Anterior cingulate cortex (tissue), 58 donors: ENCODE data around the gene TEPSIN.
A peak's percentile ranks its signal among the peaks of the same experiment; 100 is the strongest.

Experiments
- DNase-seq, 58 donors: peaks; one replicate each; lab custom pipeline; 2025; lab: John Stamatoyannopoulos, UW

Gene TEPSIN

DNA sequence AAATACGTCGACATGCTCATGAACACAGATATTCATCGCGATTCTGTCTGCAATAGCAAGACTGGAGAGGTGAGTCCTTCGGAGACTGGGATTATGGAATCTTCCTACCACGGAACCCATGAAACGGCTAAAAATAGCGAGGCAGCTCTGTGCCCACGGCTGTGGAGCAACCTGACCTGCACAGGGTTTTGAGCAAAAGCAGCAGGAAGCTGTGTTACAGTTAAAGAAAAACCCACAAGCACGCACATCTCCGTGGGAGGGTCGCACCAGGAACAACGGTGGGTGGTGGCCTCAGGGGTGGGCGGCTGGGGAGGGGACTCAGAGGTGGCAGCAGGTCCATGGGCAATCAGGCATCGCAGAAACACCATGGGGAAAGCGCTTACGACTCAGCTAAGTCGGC lies 31.4 kb upstream of the TEPSIN start:
- DNase-seq, result peak in 1 of 58 donors; percentile 19

DNA sequence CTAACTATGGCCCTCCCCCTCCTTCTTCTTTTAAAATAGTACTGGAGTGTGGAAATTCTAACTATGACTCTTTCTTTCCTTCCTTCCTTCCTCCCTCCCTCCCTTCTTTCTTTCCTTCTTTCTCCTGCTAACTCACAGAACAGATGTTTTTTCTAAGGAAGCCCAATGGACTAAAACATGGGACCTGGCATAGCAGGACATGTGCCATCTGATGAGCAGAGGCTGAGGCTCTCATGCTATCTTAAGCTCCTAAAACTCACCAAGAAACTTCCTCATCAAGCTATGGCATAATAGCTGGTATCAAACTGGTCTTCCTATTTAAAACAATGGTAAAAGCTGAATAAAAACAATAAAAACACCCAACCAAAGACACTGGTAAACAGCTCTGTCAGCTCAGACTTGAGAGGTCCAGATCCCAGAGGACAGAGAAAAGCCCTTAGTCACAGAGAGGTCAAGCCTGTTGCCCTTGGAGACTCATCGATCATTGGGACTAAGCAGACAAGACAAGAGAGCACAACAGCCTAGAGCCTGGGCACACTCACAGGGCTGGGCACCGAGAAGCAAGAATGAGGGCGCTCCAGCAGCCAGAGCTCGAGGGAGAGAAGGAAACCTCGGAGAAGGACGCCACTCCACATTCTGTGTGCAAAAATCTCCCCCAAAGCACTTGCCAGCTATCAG lies 28.7 kb upstream of the TEPSIN start:
- no peak for DNase-seq

DNA sequence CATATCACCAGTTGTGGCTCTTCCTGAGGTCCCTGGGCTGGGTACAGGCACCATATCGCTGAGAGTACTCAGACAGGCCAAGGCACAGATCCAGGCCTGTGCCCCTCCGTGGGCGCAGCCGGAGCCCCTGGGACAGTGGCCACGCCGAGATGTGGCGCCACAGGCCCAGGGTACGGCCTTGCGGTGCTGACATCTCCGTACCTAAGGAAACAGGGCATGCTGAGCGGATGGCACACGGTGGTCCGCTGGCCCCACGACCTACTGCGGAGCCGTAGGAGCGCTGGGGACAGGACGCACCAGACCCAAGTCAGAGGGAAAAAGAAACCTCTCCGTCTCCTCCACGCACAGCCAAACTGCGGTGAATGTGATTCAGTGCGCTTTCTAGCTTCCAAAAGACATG lies 26.7 kb upstream of the TEPSIN start:
- DNase-seq, result no peak

DNA sequence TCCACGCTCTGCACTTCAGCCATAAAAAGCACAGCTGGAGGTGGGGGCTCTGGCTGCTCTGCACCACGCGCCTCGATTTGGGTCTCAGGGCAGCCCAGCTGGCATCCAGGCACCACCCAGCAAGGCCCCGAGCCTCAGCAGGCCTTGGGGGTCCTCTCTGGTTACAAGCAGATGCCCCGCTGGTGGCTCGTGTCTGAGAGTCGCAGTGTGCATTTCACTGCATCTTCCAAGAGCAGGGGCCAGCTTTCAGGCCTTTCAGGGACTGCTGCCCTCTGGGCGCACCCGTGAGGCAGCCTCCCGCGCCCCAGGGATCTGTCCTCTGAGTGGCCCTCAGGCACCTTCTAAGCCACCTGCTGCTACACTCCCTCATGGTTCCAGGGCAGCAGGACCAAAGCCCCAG lies 25.8 kb upstream of the TEPSIN start:
- no peak for DNase-seq

DNA sequence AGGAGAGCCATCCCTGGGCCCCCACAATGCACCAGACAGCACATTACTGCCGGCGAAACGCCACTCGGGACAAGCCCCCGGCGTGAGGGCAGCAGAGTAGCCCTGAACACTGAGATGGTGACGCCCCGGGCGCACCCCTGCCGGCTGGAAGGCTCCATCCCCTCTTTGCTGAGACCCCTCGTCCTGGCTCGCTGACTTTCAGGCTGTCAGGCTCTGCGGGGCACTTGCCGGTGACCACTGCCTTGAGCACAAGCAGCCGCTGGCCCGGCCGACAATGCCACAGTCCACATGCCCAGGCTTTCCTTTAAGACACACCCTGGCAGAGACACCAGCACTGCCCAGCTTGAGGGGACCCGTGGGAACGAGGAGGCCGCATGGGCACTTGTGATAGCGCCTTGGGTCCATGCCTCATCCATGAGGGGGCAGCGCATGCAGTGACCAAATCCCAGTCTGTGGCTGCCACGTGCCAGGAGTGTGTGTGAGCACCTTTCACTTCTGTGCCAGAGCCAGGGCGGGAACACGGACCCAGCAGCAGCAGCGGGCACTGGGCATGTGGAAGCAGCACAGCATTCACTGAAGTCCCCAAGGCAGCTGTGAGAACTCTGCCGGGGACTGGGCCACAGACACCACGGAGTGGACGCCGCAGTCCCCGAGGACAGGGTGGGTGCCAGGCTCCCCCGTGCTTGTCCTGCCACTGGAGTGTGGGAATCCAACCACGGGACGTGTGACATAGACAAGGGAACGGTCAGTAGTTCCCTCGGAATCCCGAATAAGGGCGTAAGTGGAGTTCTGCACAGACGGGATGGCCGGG lies 24.7 kb upstream of the TEPSIN start:
- DNase-seq, result no peak

DNA sequence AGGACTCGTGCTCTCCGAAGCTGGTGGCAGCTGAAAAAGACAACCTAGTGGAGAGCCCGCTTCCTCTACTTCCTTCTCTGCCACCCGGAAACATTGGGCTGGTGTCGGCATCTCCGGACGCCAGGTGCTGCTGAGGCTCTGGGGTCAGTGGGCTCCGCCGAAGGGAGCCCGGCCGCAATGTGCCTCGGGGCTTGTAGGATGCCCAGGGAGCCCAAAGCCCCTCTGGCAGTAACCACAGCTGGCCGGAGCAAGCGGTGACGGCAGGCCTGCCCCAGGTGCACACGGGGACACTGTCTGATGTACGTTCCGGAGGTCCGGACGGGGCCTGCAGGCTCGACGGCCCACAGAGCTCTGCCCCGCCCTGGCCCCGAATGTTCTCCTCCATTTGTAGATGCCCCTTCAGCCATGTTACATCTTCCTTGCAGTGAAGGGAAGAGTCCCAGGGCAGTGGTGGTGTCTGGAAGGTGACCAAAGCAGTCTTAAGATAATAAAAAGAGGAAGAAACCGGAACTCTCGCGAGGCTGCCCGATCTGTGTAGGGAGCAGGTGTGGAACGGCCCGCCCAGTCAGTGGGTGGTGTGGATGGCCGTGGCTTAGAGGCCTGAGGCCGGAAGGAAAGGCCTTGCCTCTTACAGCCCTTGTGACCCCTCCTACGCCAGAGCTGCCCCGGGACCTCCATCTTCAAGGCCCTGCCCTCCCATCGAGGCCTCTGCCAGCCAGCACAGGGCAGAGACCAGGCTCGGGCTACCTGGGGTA lies 22.9 kb upstream of the TEPSIN start:
- no peak for DNase-seq

DNA sequence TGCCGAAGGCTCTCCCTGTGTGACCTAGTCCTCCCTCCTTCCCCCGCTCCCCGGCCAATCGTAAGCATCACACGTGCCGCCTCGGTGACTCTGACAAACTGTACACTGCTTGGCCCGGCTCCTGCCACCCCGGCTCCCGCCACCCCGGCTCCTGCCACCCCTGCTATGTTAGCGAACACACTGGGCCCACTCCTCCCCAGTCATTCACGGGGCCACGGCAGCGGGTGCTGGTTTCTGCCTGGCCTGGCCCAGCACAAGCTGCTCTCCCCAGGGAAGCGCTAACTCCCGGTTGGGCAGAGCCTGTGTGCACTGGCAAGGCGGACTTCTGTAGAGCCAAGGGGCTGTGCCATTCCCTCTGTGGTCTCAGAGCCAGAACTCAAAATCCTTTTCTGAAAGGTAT lies 22.2 kb upstream of the TEPSIN start:
- no peak for DNase-seq

DNA sequence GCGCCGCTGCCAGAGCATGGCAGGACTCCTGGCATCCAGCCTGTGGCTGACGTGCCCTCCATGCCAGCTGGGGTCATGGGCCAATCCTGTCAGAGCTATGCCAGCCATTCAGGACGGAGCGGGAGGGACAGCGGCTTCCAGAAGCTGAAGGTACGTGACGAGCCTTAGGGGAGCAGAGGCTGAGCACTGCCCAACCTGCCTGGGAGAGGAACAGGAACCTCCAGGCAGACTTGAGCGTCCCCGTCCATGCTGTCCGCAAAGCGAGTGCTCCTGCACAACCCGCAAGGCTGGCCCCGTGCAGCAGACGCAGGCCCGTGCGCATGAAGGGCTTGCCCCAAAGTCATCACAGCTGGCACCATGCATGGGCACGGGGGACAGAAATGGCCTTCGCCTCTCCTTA lies 21.8 kb upstream of the TEPSIN start:
- DNase-seq, result no peak

DNA sequence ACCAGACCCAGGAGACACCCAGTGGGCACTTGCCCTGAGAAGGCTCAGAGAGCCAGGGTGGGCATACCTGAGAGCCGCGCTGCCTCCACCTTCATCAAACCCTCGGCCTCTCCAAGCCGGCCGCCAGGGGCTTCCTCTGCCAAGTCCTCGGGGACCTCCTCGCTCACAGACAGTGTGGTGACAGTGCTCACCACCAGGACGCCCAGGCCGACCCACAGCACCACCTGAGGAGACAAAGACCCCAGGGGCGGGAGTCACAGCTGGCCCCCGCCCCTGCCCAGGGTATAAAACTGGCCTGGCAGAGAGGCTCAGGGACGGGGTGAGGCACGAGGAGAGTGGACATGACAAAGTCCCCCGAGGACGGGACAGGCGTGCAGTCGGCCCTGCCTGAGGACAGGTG lies 21.3 kb upstream of the TEPSIN start:
- no peak for DNase-seq

DNA sequence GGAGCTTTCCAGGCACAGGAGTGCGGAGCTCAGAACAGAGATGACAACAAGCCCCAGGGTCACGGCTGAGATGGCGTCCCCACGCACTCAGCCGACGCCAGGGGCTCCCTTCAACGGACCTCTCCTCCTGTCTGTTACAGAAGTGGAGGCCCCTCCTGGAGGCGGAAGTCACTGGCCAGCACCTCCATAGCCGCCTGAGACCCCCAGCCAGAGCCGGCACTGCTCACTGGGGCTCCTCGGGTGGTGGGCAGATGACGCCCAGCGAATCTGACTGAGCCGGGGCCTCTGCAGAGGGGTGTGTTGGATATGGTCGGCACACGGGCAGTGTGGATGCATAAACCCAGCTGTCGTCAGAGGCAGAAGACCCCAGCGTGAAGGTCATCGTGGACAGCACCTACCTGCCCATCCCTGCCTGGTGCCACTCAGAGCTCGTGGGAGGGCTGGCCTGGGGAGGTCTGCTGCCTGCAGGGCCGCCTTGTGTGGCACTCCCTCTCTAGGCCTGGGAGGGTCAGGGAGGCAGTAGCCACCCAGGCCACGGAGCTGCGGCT lies 20.3 kb upstream of the TEPSIN start:
- no peak for DNase-seq

DNA sequence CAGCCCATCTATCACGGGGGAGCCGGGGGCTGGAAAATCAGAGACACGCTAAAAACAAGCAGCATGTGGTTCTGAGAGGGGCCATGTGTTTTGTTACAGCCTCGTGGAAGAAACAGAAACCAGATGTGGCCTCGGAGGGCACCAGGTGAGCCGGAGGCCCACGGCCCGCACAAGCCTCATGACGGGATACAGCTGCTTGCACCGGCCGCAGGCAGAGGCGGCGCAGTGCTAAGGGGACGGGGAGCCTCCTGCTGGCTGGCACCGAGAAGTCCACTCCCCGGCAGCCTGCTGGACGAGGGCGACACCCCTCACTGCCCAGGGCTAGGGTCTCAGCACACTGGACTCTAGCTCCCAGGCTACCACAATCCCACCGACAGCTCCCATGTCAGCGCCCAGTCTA lies 19.4 kb upstream of the TEPSIN start:
- DNase-seq, result no peak

DNA sequence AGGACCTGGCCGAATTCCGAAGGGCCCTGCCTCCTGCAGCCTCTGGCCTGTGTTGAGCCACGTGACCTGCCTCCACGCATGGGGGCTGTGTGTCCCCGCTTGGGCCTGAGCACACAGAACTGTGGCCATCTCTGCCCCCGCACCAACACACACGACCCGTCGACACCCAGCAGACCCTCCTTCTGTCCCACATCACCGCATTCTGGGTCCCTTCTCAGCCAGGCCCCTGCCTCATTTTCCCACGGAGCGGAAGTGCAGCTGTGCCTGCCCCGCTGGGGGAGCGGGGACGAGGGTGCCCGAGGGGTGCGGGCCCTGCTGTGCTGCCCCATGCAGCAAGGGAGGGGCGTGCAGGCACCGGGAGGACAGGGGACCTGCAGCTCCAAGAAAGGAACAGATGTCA lies 18.7 kb upstream of the TEPSIN start:
- no peak for DNase-seq

DNA sequence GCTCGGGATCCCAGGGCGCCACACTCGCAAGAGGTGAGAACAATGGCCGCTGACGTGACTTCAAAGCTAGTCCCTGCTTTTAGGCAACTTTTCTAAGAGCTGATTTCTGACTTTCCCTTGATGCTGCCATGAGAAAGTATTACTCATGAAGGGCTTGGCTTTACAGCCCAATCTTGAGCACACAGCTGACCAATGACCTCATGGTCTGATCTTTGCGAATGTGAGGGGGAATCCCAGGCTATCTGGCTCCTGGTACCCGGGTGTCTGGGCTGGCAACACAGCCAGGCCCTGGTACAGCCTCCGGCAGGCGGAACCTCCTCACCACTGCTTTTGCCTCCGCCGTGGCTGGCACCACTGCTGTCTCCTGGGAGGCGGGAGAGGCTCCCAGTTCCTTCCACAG lies 17.8 kb upstream of the TEPSIN start:
- no peak for DNase-seq

DNA sequence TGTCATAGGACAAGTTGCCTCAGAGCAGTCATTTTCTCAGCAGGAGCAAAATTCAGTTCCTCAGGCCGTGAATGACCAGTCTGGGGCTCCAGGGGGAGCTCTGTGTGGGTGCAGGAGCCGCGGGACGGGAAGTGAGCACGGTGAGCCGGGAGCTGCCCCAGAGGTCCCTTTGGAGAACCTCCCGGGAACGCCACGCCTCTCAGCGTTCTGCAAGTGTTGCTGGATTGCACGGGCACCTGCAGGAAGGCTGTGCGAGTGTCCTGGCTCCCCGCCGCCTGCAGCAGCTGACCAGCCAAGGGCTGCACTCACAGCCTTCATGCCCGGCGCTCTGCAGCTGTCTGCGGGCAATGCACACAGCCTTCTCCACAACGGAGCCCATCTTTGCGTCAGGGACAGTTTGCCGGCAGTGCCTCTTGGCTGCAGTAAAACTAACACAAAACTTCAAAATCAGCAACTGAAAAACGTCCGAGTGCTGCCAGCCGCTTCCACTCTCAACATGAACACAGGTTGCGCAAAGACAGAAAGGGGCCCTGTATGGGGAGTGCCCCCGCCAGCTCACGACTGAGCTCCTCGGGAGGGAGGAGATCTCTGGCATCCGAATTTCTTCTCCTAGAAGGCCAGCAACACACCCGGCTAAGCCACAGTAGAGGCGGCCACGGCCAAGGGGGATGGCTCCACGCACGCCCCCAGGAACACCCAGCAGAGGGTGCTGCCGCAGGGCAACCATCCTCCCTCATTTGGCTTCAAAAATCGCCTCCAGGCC lies 16.3 kb upstream of the TEPSIN start:
- DNase-seq, result peak in 38 of 58 donors; percentile 12 to 62 (median 34)

DNA sequence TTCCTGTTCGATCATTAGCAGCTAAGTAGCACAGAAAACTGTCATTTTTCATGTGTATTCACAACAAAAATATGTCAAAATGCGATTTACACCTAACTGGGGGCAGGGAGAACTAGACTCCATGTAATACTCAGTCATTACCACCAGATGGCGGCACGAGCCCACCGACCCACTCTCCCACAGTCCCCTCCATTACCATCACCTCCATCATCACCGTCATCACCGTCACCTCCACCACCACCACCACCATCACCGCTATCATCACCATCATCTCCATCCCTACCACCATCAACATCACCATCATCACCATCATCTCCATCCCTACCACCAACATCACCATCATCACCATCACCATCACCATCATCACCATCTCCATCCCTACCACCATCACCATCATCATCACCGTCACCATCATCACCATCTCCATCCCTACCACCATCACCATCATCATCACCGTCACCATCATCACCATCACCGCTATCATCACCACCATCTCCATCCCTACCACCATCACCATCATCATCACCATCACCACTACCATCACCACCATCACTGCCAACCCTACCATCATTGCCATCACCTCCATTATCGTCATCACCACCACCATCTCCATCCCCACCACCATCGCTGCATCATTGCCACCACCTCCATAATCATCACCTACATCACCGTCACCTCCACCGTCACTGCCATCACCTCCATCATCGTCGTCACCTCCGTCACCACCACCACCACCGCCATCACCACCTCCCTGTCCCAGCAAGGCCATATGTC lies 14.7 kb upstream of the TEPSIN start:
- DNase-seq, result peak in 27 of 58 donors; percentile 12 to 47 (median 21)

DNA sequence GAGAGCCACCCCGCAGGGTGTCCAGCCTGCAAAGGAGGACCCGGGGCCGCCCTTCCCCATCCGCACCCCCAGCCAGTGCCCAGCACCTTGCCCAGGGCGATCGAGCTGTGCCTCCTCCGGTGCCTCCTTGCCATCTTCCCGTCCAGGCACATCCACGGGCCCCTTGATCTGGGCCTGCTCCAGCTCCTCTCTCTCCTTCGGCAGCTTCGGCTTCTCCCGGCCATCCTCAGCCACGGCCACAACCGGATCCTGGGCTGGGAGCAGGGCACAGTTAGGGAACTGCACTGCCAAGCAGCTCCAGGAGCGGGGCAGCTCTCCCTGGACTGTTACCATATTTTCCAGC lies 14.1 kb upstream of the TEPSIN start:
- no peak for DNase-seq

DNA sequence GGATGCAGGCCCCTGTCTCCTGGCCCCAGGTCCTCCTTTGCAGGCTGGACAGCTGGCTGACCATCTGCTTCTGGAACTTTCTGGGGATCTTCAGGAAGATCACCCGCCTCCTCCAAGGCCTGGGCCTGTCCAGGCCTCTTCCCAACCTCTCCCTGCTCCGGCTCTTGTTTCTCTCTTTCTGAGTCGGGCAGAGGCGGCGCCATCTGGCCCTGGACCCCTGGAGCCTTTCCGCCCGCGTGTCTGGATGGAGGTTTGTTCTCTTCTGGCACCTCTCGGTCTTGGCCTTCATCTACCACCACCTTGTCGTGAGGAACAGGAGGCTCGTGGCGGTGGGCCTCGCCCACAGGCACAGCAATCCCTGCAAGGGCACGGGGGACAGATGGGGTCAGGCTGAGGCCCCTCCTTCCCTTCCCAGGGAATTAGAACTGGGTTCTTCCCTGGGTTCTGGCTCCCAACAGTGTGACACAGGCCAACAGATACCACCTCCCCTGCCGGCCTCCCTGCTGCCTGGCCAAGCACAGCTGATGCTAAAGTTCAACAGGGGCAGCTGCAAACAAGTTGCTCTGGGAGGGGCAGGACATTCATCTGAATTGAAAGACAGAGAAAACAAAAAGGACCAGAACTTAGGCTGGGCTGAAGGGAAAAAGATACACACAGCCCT lies 13.6 kb upstream of the TEPSIN start:
- no peak for DNase-seq

DNA sequence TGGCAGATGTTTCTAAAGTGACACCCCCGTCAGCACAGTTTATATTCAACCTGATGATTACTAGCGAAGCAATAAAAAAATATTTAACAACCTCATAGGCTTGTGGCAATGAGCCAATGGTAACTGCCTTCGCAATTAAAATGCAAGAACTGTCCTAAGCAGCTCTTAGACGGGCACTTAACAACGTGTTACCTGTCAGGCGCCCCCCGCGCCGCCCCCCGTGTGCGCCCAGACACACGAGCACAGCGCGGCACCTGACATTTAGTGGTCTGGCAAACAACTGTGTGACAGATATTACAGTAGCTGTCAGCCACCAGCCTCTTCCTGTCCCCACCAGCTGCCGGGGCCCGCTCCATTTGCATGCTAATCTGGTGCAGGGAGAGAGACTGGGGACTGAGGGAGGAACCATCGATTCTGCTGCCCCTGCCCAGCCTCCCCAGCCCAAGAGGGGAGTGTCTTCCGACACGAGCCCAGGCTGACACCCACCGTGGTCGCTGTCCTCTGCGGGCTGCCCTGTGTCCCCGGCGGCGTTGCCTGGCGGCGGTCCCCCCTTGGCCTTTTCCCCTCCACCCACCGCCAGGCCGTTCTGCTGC lies 12.9 kb upstream of the TEPSIN start:
- peak in 1 of 58 donors; percentile 6 for DNase-seq
